HG03135 (cell line): ENCODE results near the gene DTWD2.

ENCODE experiments used
- ATAC-seq: cut with Tn5 transposase; IDR thresholded peaks from one replicate; pipeline ENCODE4 v1.9.1; 2021; ENCODE audit warnings: mild to moderate bottlenecking, moderate library complexity; ENCODE audit not compliant: unreplicated experiment

DTWD2 gene

GRCh38 chr5:118789366-118789765 is 199.0 kb downstream of the DTWD2 start:
- no peak for ATAC-seq

- ATAC-seq, result no peak
Observed at GRCh38 chr5:118788351-118788750, 200.0 kb downstream of the DTWD2 start.
